GM12878 (cell line): Measurements from ENCODE around the gene BMAL1. TPM values are rescaled to one million over a fixed set of nuclear protein-coding genes. Genes with fewer than 3 reads are reported as not detected.
A peak's percentile ranks its signal among the peaks of the same experiment; 100 is the strongest.

Experiments
- ATAC-seq: fragments of 200-7000 bp; cut with Tn5 transposase; 3 replicates; pipeline ENCODE4 v1.9.1; 2020; ENCODE audit warnings: mild to moderate bottlenecking, moderate library complexity
- BruUV-seq: library from RNA; stranded (reverse); fragments of 400-500 nt; replicated peaks from 2 replicates; lab custom pipeline; 2021; lab: Mats Ljungman, UMichigan
- CTCF ChIA-PET: fragments of 300-600 bp; sonication (Branson Sonifier 250); formaldehyde crosslinking; extraction: SDS; loops from one replicate; lab custom pipeline; 2021; ENCODE audit warnings: inconsistent platforms; lab: Yijun Ruan, JAX
- POLR2A ChIA-PET: fragments of 350-600 bp; formaldehyde crosslinking; extraction: SDS; loops from one replicate; lab custom pipeline; 2021; ENCODE audit warnings: inconsistent platforms; lab: Charles Lee
- RAD21 ChIA-PET: fragments of 300-600 bp; sonication (Branson Sonifier 250); formaldehyde crosslinking; loops from one replicate; lab custom pipeline; 2023; ENCODE audit warnings: antibody characterized with exemption; ENCODE audit not compliant: unreplicated experiment; lab: Charles Lee
- SMC1A ChIA-PET: fragments of 300-600 bp; sonication (Branson Sonifier 250); formaldehyde crosslinking; loops from one replicate; lab custom pipeline; 2023; ENCODE audit not compliant: unreplicated experiment, uncharacterized antibody; lab: Charles Lee
- DNase-seq: peaks from one replicate; pipeline ENCODE4 v3.0.0-alpha.2; 2011; ENCODE audit warnings: low read depth, low spot score
- FAIRE-seq: peaks from 3 replicates; lab custom pipeline; 2011; peaks lifted over from hg19 to GRCh38; lab: Jason Lieb, UNC
- H2AFZ ChIP-seq: 2 replicates; pipeline ENCODE4 v1.6.0; 2011; ENCODE audit warnings: low read depth, low read length, control low read depth; ENCODE audit not compliant: control insufficient read depth
- H3K27ac ChIP-seq: 2 replicates; pipeline ENCODE4 v1.5.1; 2011; ENCODE audit warnings: control low read depth; ENCODE audit not compliant: control insufficient read depth, insufficient read depth
- H3K27me3 ChIP-seq, 2 experiments: replicated peaks in 1 of 2; 2 replicates each; pipeline versions ENCODE4 v1.6.0 to v1.6.1; 2011; ENCODE audit warnings: low read length in 1 of 2; ENCODE audit not compliant: control insufficient read depth in 2 of 2, insufficient read depth in 2 of 2
- H3K36me3 ChIP-seq, 2 experiments: 2 replicates each; pipeline ENCODE4 v1.5.1; 2011; ENCODE audit warnings: low read length in 1 of 2; ENCODE audit not compliant: control insufficient read depth in 2 of 2, insufficient read depth in 2 of 2
- H3K4me1 ChIP-seq: 2 replicates; pipeline ENCODE4 v1.6.1; 2011; ENCODE audit warnings: mild to moderate bottlenecking, low read length, moderate library complexity, mixed read lengths; ENCODE audit not compliant: control insufficient read depth, insufficient read depth
- H3K4me2 ChIP-seq: 2 replicates; pipeline ENCODE4 v1.6.0; 2011; ENCODE audit warnings: control low read depth; ENCODE audit not compliant: control insufficient read depth, insufficient read depth
- H3K4me3 ChIP-seq: fragments of 200-600 bp; sonication (generic); 2 replicates; pipeline ENCODE4 v1.5.1; 2016
- H3K79me2 ChIP-seq: 2 replicates; pipeline ENCODE4 v1.6.0; 2011; ENCODE audit warnings: low read length; ENCODE audit not compliant: control insufficient read depth, insufficient read depth
- H3K9ac ChIP-seq: 2 replicates; pipeline ENCODE4 v1.8.0; 2011; ENCODE audit warnings: low read length, control low read depth, mixed read lengths; ENCODE audit not compliant: control insufficient read depth, insufficient read depth
- H3K9me3 ChIP-seq: replicated peaks from 3 replicates; pipeline ENCODE4 v1.5.1; 2011; ENCODE audit warnings: mild to moderate bottlenecking, low read length; ENCODE audit not compliant: control insufficient read depth, insufficient read depth
- H4K20me1 ChIP-seq: 2 replicates; pipeline ENCODE4 v1.6.0; 2011; ENCODE audit not compliant: control insufficient read depth, insufficient read depth
- GATAD2B ChIP-seq: fragments of 450-650 bp; conservative IDR thresholded peaks from 2 replicates; pipeline ENCODE4 v1.6.1; 2017; ENCODE audit warnings: low read depth, mild to moderate bottlenecking, moderate library complexity
- HSF1 ChIP-seq: fragments of 150-350 bp; IDR thresholded peaks from 2 replicates; pipeline ENCODE4 v1.6.1; 2014; ENCODE audit warnings: mild to moderate bottlenecking, low read depth, low read length
- MTA3 ChIP-seq: IDR thresholded peaks from 2 replicates; pipeline ENCODE4 v1.6.1; 2012; ENCODE audit warnings: low read length, inconsistent platforms, borderline replicate concordance
- MXI1 ChIP-seq: fragments of 150-350 bp; IDR thresholded peaks from 2 replicates; pipeline ENCODE4 v1.6.1; 2011; ENCODE audit warnings: low read depth, mild to moderate bottlenecking, inconsistent platforms, low read length, improper control_type of control experiment
- MYB ChIP-seq: fragments of 150-350 bp; IDR thresholded peaks from 2 replicates; pipeline ENCODE4 v1.6.1; 2014; ENCODE audit warnings: mild to moderate bottlenecking, low read depth, low read length, borderline replicate concordance
- PAX5 ChIP-seq: IDR thresholded peaks from 2 replicates; pipeline ENCODE4 v1.6.1; 2011; ENCODE audit warnings: low read depth, low read length, borderline replicate concordance
- RCOR1 ChIP-seq: conservative IDR thresholded peaks from 2 replicates; pipeline ENCODE4 v1.6.1; 2012; ENCODE audit warnings: low read depth, low read length, improper control_type of control experiment
- SRF ChIP-seq, 2 experiments: IDR thresholded peaks; 2 replicates each; pipeline ENCODE4 v1.6.1; 2011; ENCODE audit warnings: low read depth in 2 of 2, low read length in 2 of 2, mild to moderate bottlenecking in 1 of 2, moderate library complexity in 1 of 2
- SUZ12 ChIP-seq: fragments of 200-600 bp; sonication (generic); IDR thresholded peaks from one replicate; pipeline ENCODE4 v1.6.1; 2018; ENCODE audit warnings: antibody characterized with exemption, mild to moderate bottlenecking; ENCODE audit not compliant: unreplicated experiment
- WGBS: methylation state at CpG from one replicate; pipeline ENCODE4 v1.1.6; 2016; ENCODE audit warnings: low lambda C conversion rate; ENCODE audit not compliant: insufficient replicate concordance, insufficient coverage; ENCODE audit errors: missing lambda C conversion rate; 5-methylcytosine and 5-hydroxymethylcytosine counted together
- in situ Hi-C: fragments of 300-500 bp; cut with MboI; formaldehyde crosslinking; loops from 9 replicates; pipeline ENCODE4 v1.14.3; 2018; ENCODE audit warnings: mixed read lengths
- intact Hi-C: fragments of 100-400 bp; cut with micrococcal nuclease; formaldehyde crosslinking; loops from one replicate; pipeline ENCODE4 v1.14.2; 2022; ENCODE audit not compliant: unreplicated experiment
- polyA plus RNA-seq, 11 experiments: library from polyadenylated mRNA; depleted of rRNA in 4 of 11; unstranded in 6 of 11; stranded (reverse) in 5 of 11; fragments of >200 nt; fragmentation: Nextera tagmentation in 4 of 11; fragmentation: Illumina TruSeq in 1 of 11; extraction: Ambion mirVana in 4 of 11; extraction: Trizol in 1 of 11; gene quantifications; 1 replicate in 1 of 11; 2 replicates in 10 of 11; pipeline versions ENCODE4 v1.2.1 to v1.2.3, GENCODE V29; 2011 to 2016; ENCODE audit warnings: inconsistent platforms in 2 of 11, missing spikeins in 2 of 11, low read depth in 1 of 11
- total RNA-seq, 4 experiments: library from RNA; depleted of rRNA in 3 of 4; stranded (reverse); fragments of >200 nt in 3 of 4; fragmentation: Illumina TruSeq in 1 of 4; extraction: Trizol in 1 of 4; gene quantifications; 2 replicates each; pipeline versions ENCODE4 v1.2.1 to v1.2.3, GENCODE V29; 2013 to 2021
- TF ChIP-seq, protein P1 (sequence below): IDR thresholded peaks from 2 replicates; pipeline ENCODE4 v1.6.1; 2011; ENCODE audit warnings: low read depth, mild to moderate bottlenecking, low read length, moderate library complexity, borderline replicate concordance; ENCODE audit errors: extremely low read depth
- TF ChIP-seq, protein P2 (sequence below): fragments of 150-350 bp; IDR thresholded peaks from 2 replicates; pipeline ENCODE4 v1.6.1; 2016; ENCODE audit warnings: low read depth, low read length
- TF ChIP-seq, protein P3 (sequence below): fragments of 450-650 bp; formaldehyde crosslinking; IDR thresholded peaks from 2 replicates; pipeline ENCODE4 v1.4.0; 2020; ENCODE audit warnings: mild to moderate bottlenecking, moderate library complexity

Gene BMAL1
- total and polyA plus RNA-seq, 10 of the 15 experiments (the other 5 are each of a cell fraction or from before 2014, with no cell fraction given) = 3.5 to 40.6 (median 13.6) TPM

GRCh38 chr11:13355191-13355590 lies 77.6 kb downstream of the BMAL1 start:
- BruUV-seq = TSS peak; percentile 7
- ChIA-PET POLR2A (no interaction called here), SMC1A (interaction anchor here (1.0 kb wide), 1 partner anchor 64 kb away, joined by 3 read pairs; no protein-coding TSS in a partner anchor)

More at GRCh38 chr11:13355191-13355590, 77.6 kb downstream of the BMAL1 start:
- in situ Hi-C loops = no loop called here
- Histone ChIP-seq H3K27ac (no peak overlapping the region), H3K9me3 (no peaks in the 10 kb centered on the region), H4K20me1 (no peaks in the 10 kb centered on the region)
- ATAC-seq = no peak
- intact Hi-C loops = no loop called here
- TF ChIP-seq, protein P1, sequence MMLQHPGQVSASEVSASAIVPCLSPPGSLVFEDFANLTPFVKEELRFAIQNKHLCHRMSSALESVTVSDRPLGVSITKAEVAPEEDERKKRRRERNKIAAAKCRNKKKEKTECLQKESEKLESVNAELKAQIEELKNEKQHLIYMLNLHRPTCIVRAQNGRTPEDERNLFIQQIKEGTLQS = no peak
- TF ChIP-seq SUZ12 (no peak), SRF (IDR thresholded peaks at IDR 0.05; ENCODE audit: low read depth in 2 of 2, low read length in 2 of 2) (no peak), RCOR1 (no peak), MYB (no peak), MXI1 (no peak), HSF1 (no peak), PAX5 (no peak), GATAD2B (no peak), MTA3 (no peak)
- TF ChIP-seq, protein P2, sequence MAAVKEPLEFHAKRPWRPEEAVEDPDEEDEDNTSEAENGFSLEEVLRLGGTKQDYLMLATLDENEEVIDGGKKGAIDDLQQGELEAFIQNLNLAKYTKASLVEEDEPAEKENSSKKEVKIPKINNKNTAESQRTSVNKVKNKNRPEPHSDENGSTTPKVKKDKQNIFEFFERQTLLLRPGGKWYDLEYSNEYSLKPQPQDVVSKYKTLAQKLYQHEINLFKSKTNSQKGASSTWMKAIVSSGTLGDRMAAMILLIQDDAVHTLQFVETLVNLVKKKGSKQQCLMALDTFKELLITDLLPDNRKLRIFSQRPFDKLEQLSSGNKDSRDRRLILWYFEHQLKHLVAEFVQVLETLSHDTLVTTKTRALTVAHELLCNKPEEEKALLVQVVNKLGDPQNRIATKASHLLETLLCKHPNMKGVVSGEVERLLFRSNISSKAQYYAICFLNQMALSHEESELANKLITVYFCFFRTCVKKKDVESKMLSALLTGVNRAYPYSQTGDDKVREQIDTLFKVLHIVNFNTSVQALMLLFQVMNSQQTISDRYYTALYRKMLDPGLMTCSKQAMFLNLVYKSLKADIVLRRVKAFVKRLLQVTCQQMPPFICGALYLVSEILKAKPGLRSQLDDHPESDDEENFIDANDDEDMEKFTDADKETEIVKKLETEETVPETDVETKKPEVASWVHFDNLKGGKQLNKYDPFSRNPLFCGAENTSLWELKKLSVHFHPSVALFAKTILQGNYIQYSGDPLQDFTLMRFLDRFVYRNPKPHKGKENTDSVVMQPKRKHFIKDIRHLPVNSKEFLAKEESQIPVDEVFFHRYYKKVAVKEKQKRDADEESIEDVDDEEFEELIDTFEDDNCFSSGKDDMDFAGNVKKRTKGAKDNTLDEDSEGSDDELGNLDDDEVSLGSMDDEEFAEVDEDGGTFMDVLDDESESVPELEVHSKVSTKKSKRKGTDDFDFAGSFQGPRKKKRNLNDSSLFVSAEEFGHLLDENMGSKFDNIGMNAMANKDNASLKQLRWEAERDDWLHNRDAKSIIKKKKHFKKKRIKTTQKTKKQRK = no peak
- TF ChIP-seq, protein P3, sequence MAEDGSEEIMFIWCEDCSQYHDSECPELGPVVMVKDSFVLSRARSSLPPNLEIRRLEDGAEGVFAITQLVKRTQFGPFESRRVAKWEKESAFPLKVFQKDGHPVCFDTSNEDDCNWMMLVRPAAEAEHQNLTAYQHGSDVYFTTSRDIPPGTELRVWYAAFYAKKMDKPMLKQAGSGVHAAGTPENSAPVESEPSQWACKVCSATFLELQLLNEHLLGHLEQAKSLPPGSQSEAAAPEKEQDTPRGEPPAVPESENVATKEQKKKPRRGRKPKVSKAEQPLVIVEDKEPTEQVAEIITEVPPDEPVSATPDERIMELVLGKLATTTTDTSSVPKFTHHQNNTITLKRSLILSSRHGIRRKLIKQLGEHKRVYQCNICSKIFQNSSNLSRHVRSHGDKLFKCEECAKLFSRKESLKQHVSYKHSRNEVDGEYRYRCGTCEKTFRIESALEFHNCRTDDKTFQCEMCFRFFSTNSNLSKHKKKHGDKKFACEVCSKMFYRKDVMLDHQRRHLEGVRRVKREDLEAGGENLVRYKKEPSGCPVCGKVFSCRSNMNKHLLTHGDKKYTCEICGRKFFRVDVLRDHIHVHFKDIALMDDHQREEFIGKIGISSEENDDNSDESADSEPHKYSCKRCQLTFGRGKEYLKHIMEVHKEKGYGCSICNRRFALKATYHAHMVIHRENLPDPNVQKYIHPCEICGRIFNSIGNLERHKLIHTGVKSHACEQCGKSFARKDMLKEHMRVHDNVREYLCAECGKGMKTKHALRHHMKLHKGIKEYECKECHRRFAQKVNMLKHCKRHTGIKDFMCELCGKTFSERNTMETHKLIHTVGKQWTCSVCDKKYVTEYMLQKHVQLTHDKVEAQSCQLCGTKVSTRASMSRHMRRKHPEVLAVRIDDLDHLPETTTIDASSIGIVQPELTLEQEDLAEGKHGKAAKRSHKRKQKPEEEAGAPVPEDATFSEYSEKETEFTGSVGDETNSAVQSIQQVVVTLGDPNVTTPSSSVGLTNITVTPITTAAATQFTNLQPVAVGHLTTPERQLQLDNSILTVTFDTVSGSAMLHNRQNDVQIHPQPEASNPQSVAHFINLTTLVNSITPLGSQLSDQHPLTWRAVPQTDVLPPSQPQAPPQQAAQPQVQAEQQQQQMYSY (CRISPR knock-in tag) = no peak
- TF ChIP-seq, all 136 proteins: peak for 0
- DNase-seq = no peak
- Histone ChIP-seq H3K4me1 (no peaks in the 10 kb centered on the region), H3K36me3 (peaks cover 11 to 17% of the 10 kb centered on the region in 2 experiments), H2AFZ (no peak overlapping the region), H3K27me3 (no peaks in the 10 kb centered on the region), H3K4me3 (no peak overlapping the region), H3K79me2 (no peaks in the 10 kb centered on the region), H3K9ac (no peak overlapping the region), H3K4me2 (no peak overlapping the region)
- FAIRE-seq = no peak
- RAD21 ChIA-PET = no interaction called here
- WGBS = 76% methylated on average over 4 of the region's 4 CpGs
- CTCF ChIA-PET = interaction anchor here (0.9 to 2.5 kb wide), 7 partner anchors 8 to 109 kb away, joined by 3 to 12 read pairs (median 5); no protein-coding TSS in a partner anchor
